ENCODE results near the gene ZNF609.
A peak's percentile ranks its signal among the peaks of the same experiment; 100 is the strongest.
"Not testable (repeated sequence)": the region's sequence is repeated elsewhere in the genome, so short reads cannot be mapped to it uniquely, and the experiment has no call there.

The ZNF609 gene

DNA sequence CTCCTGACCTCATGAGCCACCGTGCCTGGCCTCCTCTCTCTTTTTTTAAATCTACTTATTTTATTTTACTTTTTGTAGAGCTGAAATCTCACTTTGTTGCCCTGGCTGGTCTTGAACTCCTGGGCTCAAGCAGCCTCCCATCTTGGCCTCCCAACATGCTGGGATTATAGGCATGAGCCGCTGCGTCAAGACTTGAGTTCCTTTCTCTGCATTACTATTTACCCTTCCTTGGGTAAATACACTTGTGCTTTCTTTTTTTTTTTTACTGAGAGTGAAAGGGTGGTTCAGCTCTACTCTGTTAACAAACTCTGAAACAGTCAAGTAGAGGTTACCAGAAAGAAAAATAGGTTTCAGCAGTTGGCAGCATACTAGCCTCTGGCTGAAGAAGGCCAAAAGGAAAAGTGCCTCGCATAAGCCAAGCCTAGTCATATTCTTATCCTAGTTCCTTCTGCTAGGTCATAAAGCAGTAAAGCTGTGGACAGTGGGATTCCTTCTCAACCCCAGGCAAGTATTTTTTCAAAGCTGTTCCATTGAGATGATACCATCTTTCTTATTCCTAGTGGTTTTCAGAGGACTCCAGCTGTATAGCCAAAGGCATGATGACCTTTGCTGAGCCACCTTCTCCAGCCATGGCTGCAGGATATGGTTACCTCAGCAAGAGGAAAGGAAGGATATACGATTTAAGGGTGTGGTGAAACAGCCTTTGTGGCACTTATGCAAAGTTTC is 179.9 kb downstream of the ZNF609 start:
- peak overlapping the region in 1 of 2 donors; percentile 1 for H3K4me3 ChIP-seq (ENCODE audit: low read depth in 1 of 2, low read length in 2 of 2)
- H3K9me3 ChIP-seq (ENCODE audit: control insufficient read depth in 1 of 2, low read length in 2 of 2): peaks cover 0 to 3% of the 10 kb centered on the region in 2 donors
- H3K27me3 ChIP-seq (ENCODE audit: control insufficient read depth in 1 of 2, insufficient read depth in 2 of 2, low read length in 2 of 2): no peaks in the 10 kb centered on the region
- H3K9ac ChIP-seq (ENCODE audit: low read depth in 1 of 2, low read length in 2 of 2): no peak overlapping the region
- peaks cover 49 to 59% of the 10 kb centered on the region in 2 donors for H3K4me1 ChIP-seq (ENCODE audit: control insufficient read depth in 1 of 2, insufficient read depth in 2 of 2, low read length in 2 of 2)
- H3K36me3 ChIP-seq (ENCODE audit: control insufficient read depth in 1 of 2, insufficient read depth in 2 of 2, low read length in 2 of 2): no peaks in the 10 kb centered on the region
- H3K27ac ChIP-seq (ENCODE audit: low read depth, low read length): no peak overlapping the region

DNA sequence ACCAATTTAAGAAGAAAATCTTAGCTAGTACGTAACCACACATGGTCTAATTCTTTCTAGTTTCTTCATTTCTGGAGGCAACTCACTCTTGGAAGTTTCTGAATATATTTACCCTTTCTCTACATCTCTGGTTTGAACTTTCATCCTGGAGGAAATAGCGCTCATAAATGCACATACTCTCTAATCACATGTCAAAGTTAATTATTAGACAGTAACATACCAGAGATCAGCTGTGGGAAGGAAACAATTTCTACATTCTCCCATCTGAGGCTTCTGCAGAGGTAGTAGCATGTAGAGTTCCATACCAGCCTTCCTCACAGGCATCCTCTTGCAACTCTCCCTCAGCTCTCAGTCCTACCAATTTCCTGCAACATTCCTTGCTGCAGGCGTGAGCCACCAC is 182.5 kb downstream of the ZNF609 start:
- H3K36me3 ChIP-seq (ENCODE audit: control insufficient read depth in 1 of 2, insufficient read depth in 2 of 2, low read length in 2 of 2): no peaks in the 10 kb centered on the region
- no peak overlapping the region for H3K9ac ChIP-seq (ENCODE audit: low read depth in 1 of 2, low read length in 2 of 2)
- H3K4me1 ChIP-seq (ENCODE audit: control insufficient read depth in 1 of 2, insufficient read depth in 2 of 2, low read length in 2 of 2): peaks cover 28 to 36% of the 10 kb centered on the region in 2 donors
- no peak overlapping the region for H3K27ac ChIP-seq (ENCODE audit: low read depth, low read length)
- no peaks in the 10 kb centered on the region for H3K9me3 ChIP-seq (ENCODE audit: control insufficient read depth in 1 of 2, low read length in 2 of 2)
- H3K27me3 ChIP-seq (ENCODE audit: control insufficient read depth in 1 of 2, insufficient read depth in 2 of 2, low read length in 2 of 2): no peaks in the 10 kb centered on the region
- H3K4me3 ChIP-seq (ENCODE audit: low read depth in 1 of 2, low read length in 2 of 2): peak overlapping the region in 1 of 2 donors; percentile 10

DNA sequence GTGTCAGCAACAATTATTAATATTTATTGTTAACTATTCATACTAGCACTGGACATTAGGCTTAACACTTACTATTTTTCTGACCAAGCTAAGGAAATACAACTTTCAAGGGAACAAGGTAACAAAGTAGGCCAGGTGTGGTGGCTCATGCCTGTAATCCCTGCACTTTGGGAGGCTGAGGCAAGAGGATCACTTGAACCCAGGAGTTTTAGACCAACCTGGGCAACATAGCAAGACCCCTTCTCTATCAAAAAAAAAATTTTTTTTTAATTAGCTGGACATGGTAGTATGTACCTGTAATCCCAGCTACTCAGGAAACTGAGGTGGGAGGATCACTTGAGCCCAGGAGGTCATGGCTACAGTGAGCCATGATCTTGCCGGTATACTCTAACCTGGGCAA is 183.3 kb downstream of the ZNF609 start:
- Histone ChIP-seq H3K27me3 (ENCODE audit: control insufficient read depth in 1 of 2, insufficient read depth in 2 of 2, low read length in 2 of 2) (no peaks in the 10 kb centered on the region), H3K36me3 (ENCODE audit: control insufficient read depth in 1 of 2, insufficient read depth in 2 of 2, low read length in 2 of 2) (no peaks in the 10 kb centered on the region), H3K4me3 (ENCODE audit: low read depth in 1 of 2, low read length in 2 of 2) (peak overlapping the region in 1 of 2 donors; percentile 10), H3K27ac (ENCODE audit: low read depth, low read length) (no peak overlapping the region), H3K9me3 (ENCODE audit: control insufficient read depth in 1 of 2, low read length in 2 of 2) (no peaks in the 10 kb centered on the region), H3K4me1 (ENCODE audit: control insufficient read depth in 1 of 2, insufficient read depth in 2 of 2, low read length in 2 of 2) (peaks cover 28 to 31% of the 10 kb centered on the region in 2 donors), H3K9ac (ENCODE audit: low read depth in 1 of 2, low read length in 2 of 2) (no peak overlapping the region)

DNA sequence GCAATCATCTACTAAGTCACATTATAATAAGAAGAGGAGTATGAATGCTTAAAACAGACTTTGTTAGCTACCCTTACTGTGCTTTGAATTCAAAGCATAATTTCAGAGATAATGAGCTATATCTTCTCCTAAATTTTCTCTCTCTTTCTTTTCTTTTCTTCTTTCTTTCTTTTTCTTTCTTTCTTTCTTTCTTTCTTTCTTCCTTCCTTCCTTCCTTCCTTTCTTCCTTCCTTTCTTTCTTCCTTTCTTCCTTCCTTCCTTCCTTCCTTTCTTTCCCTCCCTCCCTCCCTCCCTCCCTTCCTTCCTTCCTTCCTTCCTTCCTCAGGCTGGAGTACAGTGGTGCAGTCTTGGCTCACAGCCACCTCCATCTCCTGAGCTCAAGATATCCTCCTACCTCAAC is 184.4 kb downstream of the ZNF609 start:
- peaks cover 20 to 23% of the 10 kb centered on the region in 2 donors for H3K4me1 ChIP-seq (ENCODE audit: control insufficient read depth in 1 of 2, insufficient read depth in 2 of 2, low read length in 2 of 2)
- H3K27ac ChIP-seq (ENCODE audit: low read depth, low read length); H3K9ac ChIP-seq (ENCODE audit: low read depth in 1 of 2, low read length in 2 of 2); H3K27me3 ChIP-seq (ENCODE audit: control insufficient read depth in 1 of 2, insufficient read depth in 2 of 2, low read length in 2 of 2); H3K36me3 ChIP-seq (ENCODE audit: control insufficient read depth in 1 of 2, insufficient read depth in 2 of 2, low read length in 2 of 2); H3K9me3 ChIP-seq (ENCODE audit: control insufficient read depth in 1 of 2, low read length in 2 of 2); H3K4me3 ChIP-seq (ENCODE audit: low read depth in 1 of 2, low read length in 2 of 2): not testable (repeated sequence)

DNA sequence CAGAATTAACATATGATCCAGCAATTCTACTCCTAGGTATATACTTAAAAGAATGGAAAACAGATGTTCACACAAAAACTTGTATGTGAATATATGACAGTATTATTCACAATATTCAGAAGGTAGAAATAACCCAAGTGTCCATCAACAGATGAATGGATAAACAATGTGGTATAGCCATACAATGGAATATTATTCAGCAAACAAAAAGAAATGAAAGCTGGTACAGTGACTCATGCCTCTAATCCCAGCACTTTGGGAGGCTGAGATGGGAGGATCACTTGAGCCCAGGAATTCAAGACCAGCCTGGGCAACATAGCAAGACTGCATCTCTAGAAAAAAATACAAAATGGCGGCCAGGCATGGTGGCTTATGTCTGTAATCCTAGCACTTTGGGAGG is 185.6 kb downstream of the ZNF609 start:
- H3K36me3 ChIP-seq (ENCODE audit: control insufficient read depth in 1 of 2, insufficient read depth in 2 of 2, low read length in 2 of 2): no peaks in the 10 kb centered on the region
- H3K4me3 ChIP-seq (ENCODE audit: low read depth in 1 of 2, low read length in 2 of 2): no peak overlapping the region
- peaks cover 9 to 12% of the 10 kb centered on the region in 2 donors for H3K4me1 ChIP-seq (ENCODE audit: control insufficient read depth in 1 of 2, insufficient read depth in 2 of 2, low read length in 2 of 2)
- no peaks in the 10 kb centered on the region for H3K27me3 ChIP-seq (ENCODE audit: control insufficient read depth in 1 of 2, insufficient read depth in 2 of 2, low read length in 2 of 2)
- H3K9ac ChIP-seq (ENCODE audit: low read depth in 1 of 2, low read length in 2 of 2): no peak overlapping the region
- H3K27ac ChIP-seq (ENCODE audit: low read depth, low read length): no peak overlapping the region
- H3K9me3 ChIP-seq (ENCODE audit: control insufficient read depth in 1 of 2, low read length in 2 of 2): no peaks in the 10 kb centered on the region

DNA sequence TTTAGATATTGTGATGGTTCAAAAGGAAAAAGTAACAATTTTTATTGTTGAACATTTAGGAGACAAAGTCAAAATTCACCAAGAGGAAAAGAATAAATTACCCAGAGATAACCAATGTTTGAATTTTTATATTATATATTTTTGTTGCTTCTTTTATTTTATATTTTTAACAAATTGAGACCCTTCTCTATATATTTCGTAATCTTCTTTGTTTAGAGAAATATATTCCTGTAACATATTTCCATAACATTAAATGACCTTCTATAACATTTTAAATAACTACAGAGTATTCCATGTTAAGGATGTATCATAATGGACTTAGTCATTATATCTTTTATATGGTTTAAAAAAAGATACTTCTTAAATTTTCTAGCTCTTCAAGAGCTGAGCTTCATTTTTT is 187.0 kb downstream of the ZNF609 start:
- peaks cover 16 to 21% of the 10 kb centered on the region in 2 donors for H3K4me1 ChIP-seq (ENCODE audit: control insufficient read depth in 1 of 2, insufficient read depth in 2 of 2, low read length in 2 of 2)
- no peaks in the 10 kb centered on the region for H3K9me3 ChIP-seq (ENCODE audit: control insufficient read depth in 1 of 2, low read length in 2 of 2)
- H3K27me3 ChIP-seq (ENCODE audit: control insufficient read depth in 1 of 2, insufficient read depth in 2 of 2, low read length in 2 of 2): no peaks in the 10 kb centered on the region
- no peak overlapping the region for H3K9ac ChIP-seq (ENCODE audit: low read depth in 1 of 2, low read length in 2 of 2)
- H3K27ac ChIP-seq (ENCODE audit: low read depth, low read length): no peak overlapping the region
- no peak overlapping the region for H3K4me3 ChIP-seq (ENCODE audit: low read depth in 1 of 2, low read length in 2 of 2)
- H3K36me3 ChIP-seq (ENCODE audit: control insufficient read depth in 1 of 2, insufficient read depth in 2 of 2, low read length in 2 of 2): no peaks in the 10 kb centered on the region

DNA sequence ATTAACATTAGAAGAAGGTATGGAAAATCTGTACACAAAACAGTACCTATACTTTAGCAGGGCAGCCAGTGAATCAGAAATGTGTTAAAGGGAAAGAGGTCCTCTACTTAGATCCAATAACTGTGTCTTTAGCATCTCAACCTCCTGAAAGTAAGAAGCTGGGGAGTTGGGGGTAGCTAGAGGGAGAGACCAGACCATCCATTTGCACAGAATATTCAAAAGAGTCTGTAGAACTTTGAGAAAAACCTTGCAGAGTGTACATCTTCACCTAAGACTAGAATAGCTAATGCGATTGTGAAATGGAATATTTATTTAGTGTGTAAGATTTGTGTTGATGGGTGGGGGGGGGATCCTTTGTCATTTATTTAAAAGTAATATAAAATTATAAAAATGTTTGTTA is 190.2 kb downstream of the ZNF609 start:
- Histone ChIP-seq H3K27me3 (ENCODE audit: control insufficient read depth in 1 of 2, insufficient read depth in 2 of 2, low read length in 2 of 2) (no peaks in the 10 kb centered on the region), H3K9me3 (ENCODE audit: control insufficient read depth in 1 of 2, low read length in 2 of 2) (no peaks in the 10 kb centered on the region), H3K4me3 (ENCODE audit: low read depth in 1 of 2, low read length in 2 of 2) (no peak overlapping the region), H3K9ac (ENCODE audit: low read depth in 1 of 2, low read length in 2 of 2) (no peak overlapping the region), H3K4me1 (ENCODE audit: control insufficient read depth in 1 of 2, insufficient read depth in 2 of 2, low read length in 2 of 2) (peaks cover 12 to 18% of the 10 kb centered on the region in 2 donors), H3K27ac (ENCODE audit: low read depth, low read length) (no peak overlapping the region), H3K36me3 (ENCODE audit: control insufficient read depth in 1 of 2, insufficient read depth in 2 of 2, low read length in 2 of 2) (no peaks in the 10 kb centered on the region)

DNA sequence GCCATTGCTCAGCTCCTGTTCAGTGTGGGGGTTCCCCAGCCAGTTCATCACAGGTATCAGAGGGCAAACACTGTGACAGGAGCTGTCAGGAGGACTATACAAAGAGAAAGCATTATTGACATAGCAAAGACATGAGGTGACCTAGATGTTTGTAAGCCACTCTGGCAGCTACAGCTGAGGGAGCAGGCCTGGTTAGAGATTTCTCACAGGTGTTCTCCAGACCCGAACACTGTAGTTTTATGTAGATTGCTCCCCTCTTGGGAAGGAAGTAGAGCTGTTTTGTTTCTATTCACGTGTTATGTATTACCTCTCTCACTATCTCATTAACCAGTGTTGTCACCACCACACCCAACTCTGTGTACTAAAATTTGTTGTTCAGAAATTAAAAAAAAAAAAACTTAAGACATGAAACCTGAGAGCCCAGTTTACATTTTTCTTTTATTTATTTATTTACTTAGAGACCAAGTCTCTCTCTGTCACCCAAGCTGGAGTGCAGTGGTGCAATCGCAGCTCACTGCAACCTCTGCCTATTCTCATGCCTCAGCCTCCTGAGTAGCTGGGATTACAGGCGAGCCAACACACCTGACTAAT is 191.3 kb downstream of the ZNF609 start:
- peak overlapping the region; percentile 6 for H3K27ac ChIP-seq (ENCODE audit: low read depth, low read length)
- H3K9ac ChIP-seq (ENCODE audit: low read depth in 1 of 2, low read length in 2 of 2): no peak overlapping the region
- H3K36me3 ChIP-seq (ENCODE audit: control insufficient read depth in 1 of 2, insufficient read depth in 2 of 2, low read length in 2 of 2): no peaks in the 10 kb centered on the region
- no peaks in the 10 kb centered on the region for H3K9me3 ChIP-seq (ENCODE audit: control insufficient read depth in 1 of 2, low read length in 2 of 2)
- no peaks in the 10 kb centered on the region for H3K27me3 ChIP-seq (ENCODE audit: control insufficient read depth in 1 of 2, insufficient read depth in 2 of 2, low read length in 2 of 2)
- peaks cover 12 to 18% of the 10 kb centered on the region in 2 donors for H3K4me1 ChIP-seq (ENCODE audit: control insufficient read depth in 1 of 2, insufficient read depth in 2 of 2, low read length in 2 of 2)
- H3K4me3 ChIP-seq (ENCODE audit: low read depth in 1 of 2, low read length in 2 of 2): no peak overlapping the region

DNA sequence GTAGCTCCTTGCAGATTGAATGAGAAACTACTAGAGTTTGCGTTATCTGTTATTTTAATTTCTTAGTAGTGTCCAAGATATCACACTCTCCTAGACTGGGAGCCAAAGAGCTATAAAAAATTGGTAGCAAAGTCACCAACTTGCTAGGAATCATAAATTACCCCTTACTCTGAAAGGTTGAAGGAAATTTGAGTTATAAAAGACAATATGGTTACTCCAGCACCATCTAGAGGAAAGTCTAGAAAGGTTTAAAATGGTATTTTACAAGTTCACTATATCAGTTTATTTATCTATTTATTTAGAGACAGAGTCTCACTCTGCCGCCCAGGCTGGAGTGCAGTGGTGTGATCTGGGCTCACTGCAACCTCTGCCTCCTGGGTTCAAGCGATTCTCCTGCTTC is 193.4 kb downstream of the ZNF609 start:
- no peaks in the 10 kb centered on the region for H3K9me3 ChIP-seq (ENCODE audit: control insufficient read depth in 1 of 2, low read length in 2 of 2)
- no peaks in the 10 kb centered on the region for H3K36me3 ChIP-seq (ENCODE audit: control insufficient read depth in 1 of 2, insufficient read depth in 2 of 2, low read length in 2 of 2)
- no peaks in the 10 kb centered on the region for H3K27me3 ChIP-seq (ENCODE audit: control insufficient read depth in 1 of 2, insufficient read depth in 2 of 2, low read length in 2 of 2)
- peaks cover 12 to 18% of the 10 kb centered on the region in 2 donors for H3K4me1 ChIP-seq (ENCODE audit: control insufficient read depth in 1 of 2, insufficient read depth in 2 of 2, low read length in 2 of 2)
- H3K9ac ChIP-seq (ENCODE audit: low read depth in 1 of 2, low read length in 2 of 2): no peak overlapping the region
- H3K27ac ChIP-seq (ENCODE audit: low read depth, low read length): no peak overlapping the region
- no peak overlapping the region for H3K4me3 ChIP-seq (ENCODE audit: low read depth in 1 of 2, low read length in 2 of 2)

DNA sequence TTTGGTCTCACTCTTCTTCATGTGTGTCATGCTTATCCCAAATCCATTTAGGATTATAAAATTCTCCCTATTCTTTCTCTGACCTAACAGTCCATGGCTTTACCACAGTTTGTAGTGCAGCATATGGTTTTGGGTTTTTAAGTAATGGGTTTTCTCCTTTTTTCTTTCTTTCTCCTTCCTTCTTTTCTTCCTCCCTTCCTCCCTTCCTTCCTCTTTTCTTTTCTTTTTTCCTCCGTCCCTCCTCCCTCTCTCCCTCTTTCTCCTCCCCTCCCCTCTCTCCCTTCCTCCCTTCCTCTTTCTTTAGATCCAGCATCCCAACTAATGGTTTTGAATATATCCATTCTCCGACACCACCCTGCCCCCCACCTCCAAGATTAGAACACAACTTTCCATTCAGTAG is 196.1 kb downstream of the ZNF609 start:
- H3K9me3 ChIP-seq (ENCODE audit: control insufficient read depth in 1 of 2, low read length in 2 of 2): no peaks in the 10 kb centered on the region
- H3K27me3 ChIP-seq (ENCODE audit: control insufficient read depth in 1 of 2, insufficient read depth in 2 of 2, low read length in 2 of 2): no peaks in the 10 kb centered on the region
- no peak overlapping the region for H3K4me3 ChIP-seq (ENCODE audit: low read depth in 1 of 2, low read length in 2 of 2)
- no peak overlapping the region for H3K27ac ChIP-seq (ENCODE audit: low read depth, low read length)
- H3K36me3 ChIP-seq (ENCODE audit: control insufficient read depth in 1 of 2, insufficient read depth in 2 of 2, low read length in 2 of 2): no peaks in the 10 kb centered on the region
- no peak overlapping the region for H3K9ac ChIP-seq (ENCODE audit: low read depth in 1 of 2, low read length in 2 of 2)
- H3K4me1 ChIP-seq (ENCODE audit: control insufficient read depth in 1 of 2, insufficient read depth in 2 of 2, low read length in 2 of 2): peaks cover 12 to 14% of the 10 kb centered on the region in 2 donors

Measured in duodenal mucosa (tissue), 2 donors.